Osteocyte (in vitro differentiated cells): ENCODE data around the gene API5. TPM values are rescaled to one million over a fixed set of nuclear protein-coding genes. Genes with fewer than 3 reads are reported as not detected.

Source experiments
- DNase-seq: peaks from one replicate; pipeline ENCODE4 v3.0.0; 2021; ENCODE audit warnings: mixed read lengths; ENCODE audit not compliant: unreplicated experiment; ENCODE audit errors: extremely low spot score
- H3K27ac Mint-ChIP-seq: one replicate; pipeline ENCODE4 v1.8.0; 2021; ENCODE audit warnings: mild to moderate bottlenecking, mixed read lengths; ENCODE audit not compliant: unreplicated experiment
- H3K27me3 Mint-ChIP-seq: one replicate; pipeline ENCODE4 v1.8.0; 2021; ENCODE audit warnings: mixed read lengths; ENCODE audit not compliant: unreplicated experiment
- H3K36me3 Mint-ChIP-seq: one replicate; pipeline ENCODE4 v1.8.0; 2021; ENCODE audit warnings: mixed read lengths; ENCODE audit not compliant: unreplicated experiment
- H3K4me1 Mint-ChIP-seq: one replicate; pipeline ENCODE4 v1.8.0; 2021; ENCODE audit warnings: mixed read lengths; ENCODE audit not compliant: unreplicated experiment
- H3K4me3 Mint-ChIP-seq: one replicate; pipeline ENCODE4 v1.8.0; 2021; ENCODE audit warnings: mild to moderate bottlenecking, moderate library complexity, mixed read lengths; ENCODE audit not compliant: unreplicated experiment
- H3K9me3 Mint-ChIP-seq: one replicate; pipeline ENCODE4 v1.8.0; 2021; ENCODE audit warnings: mixed read lengths; ENCODE audit not compliant: unreplicated experiment
- total RNA-seq: library from RNA; stranded (reverse); gene quantifications from 2 replicates; pipeline ENCODE4 v1.2.1, GENCODE V29; 2021
- TF ChIP-seq, protein P1 (sequence below): fragments of 200-600 bp; sonication (generic); IDR thresholded peaks from 2 replicates; pipeline ENCODE4 v1.5.0; 2021; ENCODE audit warnings: antibody characterized with exemption, mild to moderate bottlenecking, moderate library complexity

The API5 gene
- total RNA-seq, 1 donor from 2014 or later = 97.2 TPM

DNA sequence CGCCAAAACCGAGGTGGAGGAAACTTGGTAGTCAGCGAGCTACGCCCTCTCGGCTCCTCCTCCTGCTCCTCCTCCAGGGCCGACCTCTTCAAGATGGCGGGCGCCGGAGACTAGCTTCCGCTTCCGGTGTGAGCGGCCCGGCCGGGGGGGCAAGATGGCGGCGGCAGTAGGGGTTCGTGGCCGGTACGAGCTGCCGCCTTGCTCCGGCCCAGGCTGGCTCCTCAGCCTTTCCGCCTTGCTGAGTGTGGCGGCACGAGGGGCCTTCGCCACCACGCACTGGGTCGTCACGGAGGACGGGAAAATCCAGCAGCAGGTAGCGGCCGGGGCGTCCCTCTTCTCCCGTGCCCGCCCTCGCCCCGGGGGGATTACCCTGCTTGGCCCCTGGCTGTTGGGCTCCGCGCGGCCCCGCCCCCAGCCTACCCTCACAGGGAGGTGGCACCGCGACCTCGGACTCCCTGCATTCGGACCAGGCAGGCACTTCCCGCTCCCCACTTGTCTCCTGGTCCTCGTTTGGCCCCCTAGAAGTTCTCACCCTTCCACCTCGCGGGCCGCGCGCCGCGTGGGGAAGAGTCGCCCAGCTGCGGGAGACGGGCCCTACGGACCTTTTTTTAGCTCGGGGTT is 47.1 kb downstream of the API5 start, which contains the start of gene TTC17:
Gene TTC17 (plus strand): TSS at position 120 of the 621 bp plus-strand sequence. CDS start 35 bp downstream, at position 155.
- H3K36me3 Mint-ChIP-seq = no peaks in the 10 kb centered on the region
- DNase-seq = peak; percentile 97
- no peaks in the 10 kb centered on the region for H3K27me3 Mint-ChIP-seq
- H3K4me1 Mint-ChIP-seq = peaks cover 30% of the 10 kb centered on the region
- H3K27ac Mint-ChIP-seq = peak within 1 kb of the TSS; percentile 95
- H3K4me3 Mint-ChIP-seq = peak within 1 kb of the TSS; percentile 97
- H3K9me3 Mint-ChIP-seq = no peaks in the 10 kb centered on the region
- TF ChIP-seq, protein P1, sequence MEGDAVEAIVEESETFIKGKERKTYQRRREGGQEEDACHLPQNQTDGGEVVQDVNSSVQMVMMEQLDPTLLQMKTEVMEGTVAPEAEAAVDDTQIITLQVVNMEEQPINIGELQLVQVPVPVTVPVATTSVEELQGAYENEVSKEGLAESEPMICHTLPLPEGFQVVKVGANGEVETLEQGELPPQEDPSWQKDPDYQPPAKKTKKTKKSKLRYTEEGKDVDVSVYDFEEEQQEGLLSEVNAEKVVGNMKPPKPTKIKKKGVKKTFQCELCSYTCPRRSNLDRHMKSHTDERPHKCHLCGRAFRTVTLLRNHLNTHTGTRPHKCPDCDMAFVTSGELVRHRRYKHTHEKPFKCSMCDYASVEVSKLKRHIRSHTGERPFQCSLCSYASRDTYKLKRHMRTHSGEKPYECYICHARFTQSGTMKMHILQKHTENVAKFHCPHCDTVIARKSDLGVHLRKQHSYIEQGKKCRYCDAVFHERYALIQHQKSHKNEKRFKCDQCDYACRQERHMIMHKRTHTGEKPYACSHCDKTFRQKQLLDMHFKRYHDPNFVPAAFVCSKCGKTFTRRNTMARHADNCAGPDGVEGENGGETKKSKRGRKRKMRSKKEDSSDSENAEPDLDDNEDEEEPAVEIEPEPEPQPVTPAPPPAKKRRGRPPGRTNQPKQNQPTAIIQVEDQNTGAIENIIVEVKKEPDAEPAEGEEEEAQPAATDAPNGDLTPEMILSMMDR = no peak

DNA sequence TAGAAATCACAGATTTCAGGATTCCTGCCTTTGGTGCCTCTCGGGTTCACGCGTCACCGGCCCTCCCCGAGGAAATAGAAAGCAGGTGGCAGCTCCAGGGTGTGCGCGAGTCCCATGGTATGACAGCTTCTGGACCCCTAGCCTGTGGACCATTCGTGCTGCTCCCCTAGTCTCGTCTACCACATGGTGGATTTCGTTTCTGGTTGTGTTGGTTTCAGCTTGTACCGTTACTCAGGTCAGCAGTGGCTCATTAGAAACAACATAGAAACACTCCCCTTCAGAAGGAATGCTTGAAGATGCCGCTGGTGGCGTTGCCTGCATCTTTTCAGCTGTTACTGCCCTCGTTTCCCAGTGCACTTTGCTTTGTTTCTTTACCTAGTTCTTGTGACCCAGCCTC is 47.6 kb downstream of the API5 start:
- Mint-ChIP-seq H3K27ac (peak overlapping the region; percentile 95), H3K27me3 (no peaks in the 10 kb centered on the region), H3K36me3 (peaks cover 3% of the 10 kb centered on the region), H3K4me1 (peaks cover 30% of the 10 kb centered on the region), H3K9me3 (no peaks in the 10 kb centered on the region), H3K4me3 (peak overlapping the region; percentile 97)
- no peak for DNase-seq
- TF ChIP-seq, protein P1 = no peak

DNA sequence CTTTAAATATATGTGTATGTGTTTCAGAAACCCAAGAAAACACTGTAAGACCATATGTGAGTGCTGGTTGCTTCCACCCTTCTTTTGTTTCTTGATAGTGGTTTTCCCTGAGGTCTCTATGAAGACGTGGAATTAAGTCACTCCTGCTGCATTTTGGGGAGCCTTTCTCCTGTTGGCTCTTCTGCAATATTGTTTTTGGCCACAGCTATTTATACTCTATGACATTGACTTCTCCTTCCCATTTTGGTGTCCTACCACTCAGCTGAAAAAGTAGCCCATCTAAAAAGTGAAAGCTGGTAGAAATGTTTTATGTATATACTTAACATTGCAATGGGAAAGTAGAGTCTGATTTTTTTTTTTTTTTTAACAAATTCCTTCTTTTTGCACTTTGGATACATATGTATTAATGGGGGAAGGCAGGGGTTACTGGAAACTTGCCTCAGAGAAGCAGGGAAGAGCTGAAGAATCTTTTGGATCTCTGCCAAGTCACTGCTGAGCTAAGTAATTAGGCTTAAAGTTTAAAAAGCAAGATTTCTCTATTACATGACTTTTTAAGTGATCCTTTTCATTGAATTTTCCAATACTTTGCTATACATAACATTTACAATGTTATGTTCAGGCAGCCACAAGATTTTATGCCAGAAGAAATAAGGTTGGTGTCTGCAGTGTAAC is 48.7 kb downstream of the API5 start:
- TF ChIP-seq, protein P1 = no peak
- Mint-ChIP-seq H3K4me1 (peaks cover 30% of the 10 kb centered on the region), H3K27me3 (no peaks in the 10 kb centered on the region), H3K27ac (no peak overlapping the region), H3K9me3 (no peaks in the 10 kb centered on the region), H3K36me3 (peaks cover 6% of the 10 kb centered on the region), H3K4me3 (peak overlapping the region; percentile 97)
- DNase-seq = no peak

DNA sequence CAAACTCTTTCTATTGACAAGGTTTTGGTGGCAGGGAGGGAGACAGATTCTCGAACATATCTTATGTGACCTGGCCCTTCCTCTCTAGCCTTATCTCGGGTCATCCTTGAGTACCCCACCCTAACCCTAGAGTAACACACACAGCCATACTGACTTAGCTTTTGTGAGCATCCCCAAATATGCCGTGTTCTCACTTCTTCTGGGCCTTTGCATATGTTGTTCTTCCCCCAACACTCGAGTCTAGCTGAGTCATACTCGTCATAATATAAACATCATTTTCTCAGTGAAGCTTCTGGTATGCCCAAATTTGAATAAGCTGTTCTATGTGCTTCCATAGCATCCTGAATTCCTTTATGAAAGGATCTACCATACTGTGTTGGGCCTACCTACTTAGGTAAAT is 54.9 kb downstream of the API5 start:
- Mint-ChIP-seq H3K27me3 (no peaks in the 10 kb centered on the region), H3K9me3 (no peaks in the 10 kb centered on the region), H3K27ac (peak overlapping the region; percentile 69), H3K4me1 (peaks cover 13% of the 10 kb centered on the region), H3K36me3 (peaks cover 28% of the 10 kb centered on the region), H3K4me3 (no peak overlapping the region)
- DNase-seq = no peak
- TF ChIP-seq, protein P1 = no peak

DNA sequence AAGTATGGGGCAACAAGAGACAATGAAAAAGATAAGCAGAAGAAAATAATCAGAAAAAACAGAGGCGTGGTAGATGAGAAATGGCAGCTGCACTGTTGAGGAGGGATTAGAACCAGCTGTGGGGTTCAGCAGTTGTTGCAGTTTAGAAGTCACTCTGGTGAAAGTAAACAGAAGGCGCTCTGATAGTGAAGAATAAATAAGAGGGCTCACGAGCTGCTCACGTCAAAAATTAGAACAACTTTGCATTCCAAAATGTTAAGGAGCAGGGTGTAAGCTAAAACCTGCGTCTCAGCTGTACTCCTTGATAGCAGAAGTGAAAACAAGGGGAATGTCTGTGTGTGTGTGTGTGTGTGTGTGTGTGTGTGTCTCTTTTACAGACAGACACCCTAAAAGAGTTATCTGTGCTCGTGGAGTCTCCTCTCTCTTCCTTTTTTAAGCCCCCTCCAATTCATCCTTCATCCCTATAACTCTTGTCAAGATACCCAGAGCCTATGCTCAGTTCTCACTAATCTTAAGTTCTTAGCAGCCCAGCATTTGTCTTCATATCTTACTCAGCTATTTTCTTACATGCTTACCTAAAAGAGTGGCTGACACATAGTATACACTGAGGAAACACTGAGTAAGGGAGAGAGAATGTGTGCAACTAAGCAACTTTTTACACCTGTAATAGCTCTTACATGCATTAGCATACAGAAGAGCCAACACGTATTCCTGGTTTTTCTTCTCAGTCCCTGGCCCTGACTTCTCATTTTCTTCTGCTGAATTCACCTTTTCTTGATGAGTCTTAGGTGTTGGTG is 55.8 kb downstream of the API5 start:
- H3K4me3 Mint-ChIP-seq = no peak overlapping the region
- TF ChIP-seq, protein P1 = no peak
- no peak for DNase-seq
- no peaks in the 10 kb centered on the region for H3K9me3 Mint-ChIP-seq
- no peaks in the 10 kb centered on the region for H3K27me3 Mint-ChIP-seq
- H3K4me1 Mint-ChIP-seq = peaks cover 12% of the 10 kb centered on the region
- peaks cover 29% of the 10 kb centered on the region for H3K36me3 Mint-ChIP-seq
- H3K27ac Mint-ChIP-seq = no peak overlapping the region
